Activated naive CD4-positive, alpha-beta T cell treated with Interleukin-2 at 50 U/mL for 16 hours (primary cell): ENCODE measurements around the gene ACSF2.

Experiments used
- DNase-seq: peaks from one replicate; pipeline ENCODE4 v3.0.0-alpha.2; 2020

ACSF2 gene

GRCh38 chr17:50479522-50480141, 53.6 kb downstream of the ACSF2 start:
- peak; percentile 73 for DNase-seq

- DNase-seq, result no peak
Observed at GRCh38 chr17:50480142-50480764, 54.2 kb downstream of the ACSF2 start.

GRCh38 chr17:50480854-50481490, 55.0 kb downstream of the ACSF2 start:
- DNase-seq, result no peak

GRCh38 chr17:50481648-50482047, 55.6 kb downstream of the ACSF2 start:
- no peak for DNase-seq

GRCh38 chr17:50482110-50482509, 56.1 kb downstream of the ACSF2 start:
- no peak for DNase-seq

GRCh38 chr17:50482516-50482915, 56.5 kb downstream of the ACSF2 start:
- DNase-seq, result peak; percentile 77

GRCh38 chr17:50483266-50483665, 57.2 kb downstream of the ACSF2 start:
- no peak for DNase-seq

- DNase-seq, result no peak
Observed at GRCh38 chr17:50484386-50485155, 58.6 kb downstream of the ACSF2 start.

GRCh38 chr17:50487213-50488096, 61.4 kb downstream of the ACSF2 start:
- DNase-seq, result no peak

GRCh38 chr17:50488880-50489279, 62.9 kb downstream of the ACSF2 start:
- no peak for DNase-seq

GRCh38 chr17:50491505-50491904, 65.5 kb downstream of the ACSF2 start:
- DNase-seq, result no peak

GRCh38 chr17:50492214-50492613, 66.2 kb downstream of the ACSF2 start:
- DNase-seq, result no peak

- no peak for DNase-seq
Observed at GRCh38 chr17:50493744-50494143, 67.7 kb downstream of the ACSF2 start.

GRCh38 chr17:50495217-50495823, 69.3 kb downstream of the ACSF2 start:
- DNase-seq, result no peak

- DNase-seq, result no peak
Observed at GRCh38 chr17:50495918-50496317, 69.9 kb downstream of the ACSF2 start.

GRCh38 chr17:50498021-50498874, 72.2 kb downstream of the ACSF2 start:
- no peak for DNase-seq

- no peak for DNase-seq
Observed at GRCh38 chr17:50499270-50499669, 73.3 kb downstream of the ACSF2 start.

- DNase-seq, result no peak
Observed at GRCh38 chr17:50499721-50500120, 73.7 kb downstream of the ACSF2 start.

GRCh38 chr17:50501054-50501453, 75.0 kb downstream of the ACSF2 start:
- peak; percentile 40 for DNase-seq

- DNase-seq, result no peak
Observed at GRCh38 chr17:50502301-50502990, 76.4 kb downstream of the ACSF2 start.
